ENCODE results near the gene NAGLU.

GRCh38 chr17:42585353-42585752, 49.3 kb downstream of the NAGLU start:
- TF ChIP-seq POLR2A (IDR thresholded peaks at IDR 0.05) (no peak), CTCF (IDR thresholded peaks at IDR 0.05) (no peak)

All from heart left ventricle (tissue), 13 donors.